KMS-11 (cell line): Measurements from ENCODE around the gene HPS3.

ENCODE experiments used
- H2AFZ ChIP-seq: fragments of 200-600 bp; sonication (generic); 2 replicates; pipeline ENCODE4 v1.6.1; 2016; ENCODE audit warnings: antibody characterized with exemption, mixed run types, low read depth
- H3K27ac ChIP-seq: fragments of 200-600 bp; sonication (generic); 2 replicates; pipeline ENCODE4 v1.6.1; 2016; ENCODE audit warnings: mild to moderate bottlenecking, mixed run types
- H3K27me3 ChIP-seq: fragments of 200-600 bp; sonication (generic); 2 replicates; pipeline ENCODE4 v1.6.1; 2017; ENCODE audit warnings: mild to moderate bottlenecking, low read depth, mixed run types, moderate library complexity; ENCODE audit not compliant: insufficient read depth
- H3K36me3 ChIP-seq: fragments of 200-600 bp; sonication (generic); 2 replicates; pipeline ENCODE4 v1.6.1; 2017; ENCODE audit warnings: mild to moderate bottlenecking, mixed run types; ENCODE audit not compliant: insufficient read depth
- H3K4me1 ChIP-seq: fragments of 200-600 bp; sonication (generic); 2 replicates; pipeline ENCODE4 v1.6.1; 2016; ENCODE audit warnings: mild to moderate bottlenecking, low read depth, mixed run types; ENCODE audit not compliant: poor library complexity, severe bottlenecking
- H3K4me2 ChIP-seq: fragments of 200-600 bp; sonication (generic); 2 replicates; pipeline ENCODE4 v1.7.0; 2016; ENCODE audit warnings: mild to moderate bottlenecking, mixed run types
- H3K4me3 ChIP-seq: fragments of 200-600 bp; sonication (generic); IDR thresholded peaks from 2 replicates; pipeline ENCODE4 v1.6.1; 2017; ENCODE audit warnings: low read depth, low read length, mixed read lengths; ENCODE audit not compliant: insufficient read depth
- H3K79me2 ChIP-seq: fragments of 200-600 bp; sonication (generic); 2 replicates; pipeline ENCODE4 v1.6.1; 2016; ENCODE audit warnings: low read depth, mixed run types; ENCODE audit not compliant: insufficient read depth
- H3K9ac ChIP-seq: fragments of 200-600 bp; sonication (generic); 2 replicates; pipeline ENCODE4 v1.6.1; 2016; ENCODE audit warnings: mild to moderate bottlenecking, mixed run types
- H4K20me1 ChIP-seq: fragments of 200-600 bp; sonication (generic); 2 replicates; pipeline ENCODE4 v1.6.1; 2016; ENCODE audit warnings: mild to moderate bottlenecking, mixed run types; ENCODE audit not compliant: insufficient read depth
- CTCF ChIP-seq: fragments of 200-600 bp; sonication (generic); conservative IDR thresholded peaks from 2 replicates; pipeline ENCODE4 v1.6.1; 2017; ENCODE audit warnings: low read depth, mild to moderate bottlenecking, antibody characterized with exemption, low read length, moderate library complexity, mixed read lengths

The HPS3 gene

GRCh38 chr3:149177122-149177521, 47.7 kb downstream of the HPS3 start:
- no peaks in the 10 kb centered on the region for H4K20me1 ChIP-seq
- no peak for TF ChIP-seq CTCF
- no peaks in the 10 kb centered on the region for H3K27me3 ChIP-seq
- no peaks in the 10 kb centered on the region for H3K36me3 ChIP-seq
- peaks cover 34% of the 10 kb centered on the region for H3K4me1 ChIP-seq
- no peak overlapping the region for H3K9ac ChIP-seq
- no peaks in the 10 kb centered on the region for H3K79me2 ChIP-seq
- H3K4me3 ChIP-seq = no peak overlapping the region
- no peak overlapping the region for H3K4me2 ChIP-seq
- no peak overlapping the region for H2AFZ ChIP-seq
- no peak overlapping the region for H3K27ac ChIP-seq

GRCh38 chr3:149179220-149179619, 49.8 kb downstream of the HPS3 start:
- Histone ChIP-seq H3K27me3 (no peaks in the 10 kb centered on the region), H3K4me2 (no peak overlapping the region), H3K4me3 (no peak overlapping the region), H2AFZ (no peak overlapping the region), H3K4me1 (peaks cover 16% of the 10 kb centered on the region), H3K36me3 (no peaks in the 10 kb centered on the region), H3K9ac (no peak overlapping the region), H4K20me1 (no peaks in the 10 kb centered on the region), H3K79me2 (no peaks in the 10 kb centered on the region), H3K27ac (no peak overlapping the region)
- no peak for TF ChIP-seq CTCF

DNA sequence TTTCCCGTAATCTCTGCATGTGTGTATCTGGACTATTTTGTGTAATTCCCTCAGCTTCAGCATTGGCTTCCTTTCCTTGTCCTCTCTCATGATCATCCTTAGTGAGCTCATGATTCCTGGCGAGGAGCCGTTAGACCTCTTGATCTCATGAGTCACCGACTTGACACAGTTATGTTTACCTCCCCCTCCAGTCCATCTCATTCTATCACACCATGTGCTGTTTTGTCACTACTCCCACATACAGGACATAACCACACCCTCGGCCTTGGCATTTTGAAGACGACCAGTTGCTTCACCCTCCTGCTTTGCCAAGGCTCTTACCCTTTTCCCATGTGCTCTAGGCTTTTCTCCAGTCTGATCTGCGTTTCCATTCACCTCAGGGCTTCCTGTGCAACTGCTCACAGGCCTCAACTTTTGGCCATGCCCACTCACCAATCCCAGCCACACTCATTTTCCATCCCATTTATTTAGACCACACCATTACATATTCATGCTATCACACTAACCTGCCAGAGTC, 50.7 kb downstream of the HPS3 start:
- Histone ChIP-seq H3K4me2 (no peak overlapping the region), H3K27me3 (no peaks in the 10 kb centered on the region), H3K4me1 (peaks cover 8% of the 10 kb centered on the region), H3K9ac (no peak overlapping the region), H4K20me1 (no peaks in the 10 kb centered on the region), H3K4me3 (no peak overlapping the region), H2AFZ (no peak overlapping the region), H3K79me2 (no peaks in the 10 kb centered on the region), H3K27ac (no peak overlapping the region), H3K36me3 (no peaks in the 10 kb centered on the region)
- no peak for TF ChIP-seq CTCF

DNA sequence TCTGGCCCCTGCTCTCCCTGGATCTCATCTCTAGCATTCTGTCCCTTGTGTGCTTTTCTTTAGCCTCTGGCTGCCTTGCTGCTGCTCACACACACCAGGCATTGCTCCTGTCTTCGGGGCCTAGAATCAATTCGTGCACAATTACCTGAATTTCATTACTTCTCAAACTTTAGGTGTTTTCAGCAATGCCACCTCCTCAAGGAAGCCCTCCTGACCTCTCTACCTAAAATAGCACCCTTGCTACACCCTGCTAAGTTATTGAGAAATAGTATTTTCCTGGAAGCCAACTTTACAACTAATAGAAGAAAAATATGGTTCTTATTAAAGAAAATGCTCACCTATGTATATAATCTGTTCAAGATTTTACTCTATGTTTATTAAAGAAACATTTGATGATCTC, 51.7 kb downstream of the HPS3 start:
- no peaks in the 10 kb centered on the region for H3K79me2 ChIP-seq
- no peak overlapping the region for H3K4me2 ChIP-seq
- no peak overlapping the region for H3K9ac ChIP-seq
- H3K27me3 ChIP-seq = no peaks in the 10 kb centered on the region
- no peak overlapping the region for H3K27ac ChIP-seq
- no peak overlapping the region for H3K4me3 ChIP-seq
- no peak overlapping the region for H2AFZ ChIP-seq
- no peak for TF ChIP-seq CTCF
- no peaks in the 10 kb centered on the region for H3K4me1 ChIP-seq
- no peaks in the 10 kb centered on the region for H4K20me1 ChIP-seq
- H3K36me3 ChIP-seq = no peaks in the 10 kb centered on the region
